GM19468 (cell line): ENCODE measurements around the gene TRIM29.

Source experiments
- ATAC-seq: cut with Tn5 transposase; IDR thresholded peaks from one replicate; pipeline ENCODE4 v1.9.1; 2021; ENCODE audit warnings: mild to moderate bottlenecking, moderate library complexity, moderate number of reproducible peaks; ENCODE audit not compliant: unreplicated experiment; ENCODE audit errors: extremely low read depth

The TRIM29 gene

GRCh38 chr11:120125024-120125423 is 12.9 kb downstream of the TRIM29 start:
- no peak for ATAC-seq

- ATAC-seq: no peak
These were observed 13.6 kb downstream of the TRIM29 start for GRCh38 chr11:120124355-120124754.

- no peak for ATAC-seq
These were observed 14.0 kb downstream of the TRIM29 start for GRCh38 chr11:120123946-120124345.

- no peak for ATAC-seq
These were observed 14.8 kb downstream of the TRIM29 start for GRCh38 chr11:120122924-120123683.

- no peak for ATAC-seq
These were observed 15.9 kb downstream of the TRIM29 start for GRCh38 chr11:120121914-120122473.

GRCh38 chr11:120121336-120121735 is 16.6 kb downstream of the TRIM29 start:
- ATAC-seq: no peak

- ATAC-seq: no peak
These were observed 17.0 kb downstream of the TRIM29 start for GRCh38 chr11:120120805-120121335.

- no peak for ATAC-seq
These were observed 18.8 kb downstream of the TRIM29 start for GRCh38 chr11:120119121-120119520.

GRCh38 chr11:120117991-120118390 is 19.9 kb downstream of the TRIM29 start:
- ATAC-seq: no peak

- no peak for ATAC-seq
These were observed 20.9 kb downstream of the TRIM29 start for GRCh38 chr11:120116966-120117365.

GRCh38 chr11:120115272-120116000 is 22.5 kb downstream of the TRIM29 start:
- no peak for ATAC-seq

GRCh38 chr11:120112174-120112796 is 25.6 kb downstream of the TRIM29 start:
- ATAC-seq: no peak

GRCh38 chr11:120109531-120109930 is 28.4 kb downstream of the TRIM29 start:
- ATAC-seq: no peak

- no peak for ATAC-seq
These were observed 29.1 kb downstream of the TRIM29 start for GRCh38 chr11:120108785-120109168.

GRCh38 chr11:120108154-120108784 is 29.6 kb downstream of the TRIM29 start:
- no peak for ATAC-seq

- ATAC-seq: no peak
These were observed 30.2 kb downstream of the TRIM29 start for GRCh38 chr11:120107692-120108091.

- ATAC-seq: no peak
These were observed 31.4 kb downstream of the TRIM29 start for GRCh38 chr11:120106354-120107150.

- ATAC-seq: no peak
These were observed 32.3 kb downstream of the TRIM29 start for GRCh38 chr11:120105576-120105975.

GRCh38 chr11:120104041-120104565 is 33.8 kb downstream of the TRIM29 start:
- no peak for ATAC-seq
